Endodermal cell (in vitro differentiated cells): ENCODE data around the gene RAB6A. TPM values are rescaled to one million over a fixed set of nuclear protein-coding genes. Genes with fewer than 3 reads are reported as not detected.

Experiments used
- DNase-seq: peaks from one replicate; pipeline ENCODE4 v3.0.0-alpha.2; 2017
- H3K27ac ChIP-seq: 2 replicates; pipeline ENCODE4 v1.5.1; 2013; ENCODE audit warnings: mild to moderate bottlenecking, low read depth, low read length, moderate library complexity
- H3K27me3 ChIP-seq: 2 replicates; pipeline ENCODE4 v1.6.1; 2013; ENCODE audit warnings: mild to moderate bottlenecking, low read length, moderate library complexity; ENCODE audit not compliant: insufficient read depth, control insufficient read depth, poor library complexity, severe bottlenecking
- H3K36me3 ChIP-seq: 2 replicates; pipeline ENCODE4 v1.7.0; 2013; ENCODE audit warnings: mild to moderate bottlenecking, low read length, moderate library complexity; ENCODE audit not compliant: control insufficient read depth, insufficient read depth
- H3K4me1 ChIP-seq: one replicate; pipeline ENCODE4 v1.7.0; 2013; ENCODE audit warnings: low read length; ENCODE audit not compliant: control insufficient read depth, insufficient read depth
- H3K4me3 ChIP-seq: 2 replicates; pipeline ENCODE4 v1.5.1; 2013; ENCODE audit warnings: mild to moderate bottlenecking, low read length, moderate library complexity
- H3K9ac ChIP-seq: 2 replicates; pipeline ENCODE4 v1.6.1; 2013; ENCODE audit warnings: mild to moderate bottlenecking, low read length, moderate library complexity; ENCODE audit not compliant: poor library complexity, severe bottlenecking; ENCODE audit errors: extremely low read depth
- H3K9me3 ChIP-seq: 2 replicates; pipeline ENCODE4 v1.6.1; 2013; ENCODE audit warnings: mild to moderate bottlenecking, low read length, moderate library complexity; ENCODE audit not compliant: control insufficient read depth
- H3K27ac Mint-ChIP-seq: 2 replicates; pipeline ENCODE4 v1.8.0; 2020; ENCODE audit warnings: mixed read lengths
- H3K27me3 Mint-ChIP-seq: 2 replicates; pipeline ENCODE4 v1.8.0; 2021; ENCODE audit warnings: mild to moderate bottlenecking, mixed read lengths; ENCODE audit not compliant: insufficient read depth
- H3K36me3 Mint-ChIP-seq: 2 replicates; pipeline ENCODE4 v1.8.0; 2020; ENCODE audit warnings: low read depth, mixed read lengths
- H3K4me1 Mint-ChIP-seq: 2 replicates; pipeline ENCODE4 v1.8.0; 2020; ENCODE audit warnings: mixed read lengths
- H3K4me3 Mint-ChIP-seq: 2 replicates; pipeline ENCODE4 v1.8.0; 2020; ENCODE audit warnings: mild to moderate bottlenecking, moderate library complexity, mixed read lengths
- H3K9me3 Mint-ChIP-seq: 2 replicates; pipeline ENCODE4 v1.8.0; 2020; ENCODE audit warnings: mild to moderate bottlenecking, mixed read lengths
- CTCF ChIP-seq: fragments of 200-600 bp; sonication (generic); conservative IDR thresholded peaks from 2 replicates; pipeline ENCODE4 v1.5.0; 2021; ENCODE audit warnings: antibody characterized with exemption, mild to moderate bottlenecking
- WGBS, 2 experiments: methylation state at CpG; one replicate each; pipeline versions ENCODE4 v1.1.5 to v1.1.7; 2013; ENCODE audit warnings: missing lambda C conversion rate in 2 of 2, mixed read lengths in 1 of 2; ENCODE audit not compliant: insufficient coverage in 1 of 2, insufficient read length in 1 of 2; 5-methylcytosine and 5-hydroxymethylcytosine counted together
- total RNA-seq, 2 donors: library from RNA; stranded (reverse); fragmentation: NEBNext Ultra II Directional in 1 of 2; extraction: Animal tissue kit (Norgen Biotek cat#: 25700) in 1 of 2; gene quantifications; 2 replicates in 1 of 2; 3 replicates in 1 of 2; pipeline ENCODE4 v1.2.1, GENCODE V29; 2021

Gene RAB6A
- total RNA-seq, 2 donors from 2014 or later: 77.9 to 79.5 TPM

- no peaks in the 10 kb centered on the region for H3K9me3 Mint-ChIP-seq
- peak within 1 kb of the TSS; percentile 90 for H3K27ac Mint-ChIP-seq
- H3K27me3 ChIP-seq: no peaks in the 10 kb centered on the region
- peaks cover 26% of the 10 kb centered on the region for H3K4me1 ChIP-seq
- H3K4me1 Mint-ChIP-seq: peaks cover 39% of the 10 kb centered on the region
- H3K27ac ChIP-seq: peak within 1 kb of the TSS; percentile 52
- peak; percentile 95 for DNase-seq
- H3K4me3 Mint-ChIP-seq: peak within 1 kb of the TSS; percentile 61
- H3K27me3 Mint-ChIP-seq: peaks cover 49% of the 10 kb centered on the region
- no peak for TF ChIP-seq CTCF
- H3K9me3 ChIP-seq: no peaks in the 10 kb centered on the region
- H3K36me3 ChIP-seq: no peaks in the 10 kb centered on the region
- peak within 1 kb of the TSS; percentile 74 for H3K4me3 ChIP-seq
- H3K36me3 Mint-ChIP-seq: peaks cover 2% of the 10 kb centered on the region
- WGBS, 2 experiments: 5 to 19% methylated on average over 18 to 26 of the region's 26 CpGs
- H3K9ac ChIP-seq: peak within 1 kb of the TSS; percentile 57
Measured at GRCh38 chr11:73645972-73646631, 114.8 kb downstream of the RAB6A start, which contains the start of gene PLEKHB1. TSS of gene PLEKHB1 (plus strand) at chr11:73646581. CDS start at chr11:73646609, 28 bp downstream.

DNA sequence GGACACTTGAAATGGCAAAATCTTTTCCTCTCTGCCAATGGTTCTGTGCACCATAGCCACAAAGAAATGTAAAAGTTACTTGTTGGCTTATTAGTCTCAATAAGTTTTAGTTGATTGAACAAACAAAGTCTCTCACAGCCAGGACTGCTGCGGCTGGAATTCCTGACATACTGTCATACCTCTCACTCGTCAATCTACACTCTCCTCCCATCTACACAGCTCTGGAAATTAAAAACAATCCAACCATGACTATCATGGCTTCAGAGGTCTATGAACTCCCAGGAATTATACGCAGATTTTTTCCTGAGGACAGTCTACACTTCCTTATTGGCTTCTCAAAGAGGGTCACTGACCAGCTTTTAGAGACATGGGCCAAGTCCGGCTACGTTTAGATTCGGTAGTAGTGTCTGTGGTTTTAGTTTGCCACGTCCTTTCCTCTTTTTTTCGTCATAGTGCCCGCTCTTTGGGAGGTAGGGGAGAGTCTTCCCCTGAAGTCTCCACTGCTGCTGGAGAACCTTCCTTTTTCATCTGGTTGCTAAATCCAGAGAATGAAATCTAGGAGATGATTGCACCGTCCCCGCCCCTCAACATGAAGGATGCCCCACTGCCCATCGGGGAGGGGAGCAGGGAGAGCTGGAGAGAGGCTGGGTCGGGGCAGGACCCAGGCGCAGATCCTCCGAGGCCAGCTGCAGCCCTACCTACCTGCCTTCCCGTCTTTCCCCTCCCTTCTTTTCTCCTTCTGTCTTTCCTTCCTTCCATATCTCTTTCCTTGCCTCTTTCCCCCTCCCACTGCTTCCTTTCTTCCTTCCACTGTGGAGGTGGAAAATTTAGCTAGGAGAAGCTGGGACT lies 115.5 kb downstream of the RAB6A start:
- Histone ChIP-seq H3K4me1 (peaks cover 26% of the 10 kb centered on the region), H3K36me3 (no peaks in the 10 kb centered on the region), H3K27me3 (no peaks in the 10 kb centered on the region), H3K4me3 (peak overlapping the region; percentile 74), H3K27ac (peak overlapping the region; percentile 52), H3K9me3 (no peaks in the 10 kb centered on the region), H3K9ac (peak overlapping the region; percentile 57)
- H3K4me1 Mint-ChIP-seq: peaks cover 39% of the 10 kb centered on the region
- peaks cover 2% of the 10 kb centered on the region for H3K36me3 Mint-ChIP-seq
- WGBS, 2 experiments: 49 to 75% methylated on average over 11 to 16 of the region's 16 CpGs
- DNase-seq: no peak
- peak overlapping the region; percentile 90 for H3K27ac Mint-ChIP-seq
- no peak for TF ChIP-seq CTCF
- H3K4me3 Mint-ChIP-seq: peak overlapping the region; percentile 61
- peaks cover 49% of the 10 kb centered on the region for H3K27me3 Mint-ChIP-seq
- H3K9me3 Mint-ChIP-seq: no peaks in the 10 kb centered on the region

- Histone ChIP-seq H3K9ac (no peak overlapping the region), H3K27ac (no peak overlapping the region), H3K9me3 (no peaks in the 10 kb centered on the region), H3K27me3 (no peaks in the 10 kb centered on the region), H3K4me1 (peaks cover 7% of the 10 kb centered on the region), H3K36me3 (no peaks in the 10 kb centered on the region), H3K4me3 (no peak overlapping the region)
- Mint-ChIP-seq H3K27me3 (peaks cover 40% of the 10 kb centered on the region), H3K4me1 (peaks cover 13% of the 10 kb centered on the region), H3K27ac (no peak overlapping the region), H3K36me3 (no peaks in the 10 kb centered on the region), H3K4me3 (no peak overlapping the region), H3K9me3 (peaks cover 2% of the 10 kb centered on the region)
- no peak for DNase-seq
- TF ChIP-seq CTCF: no peak
Measured at GRCh38 chr11:73641668-73642067, 119.2 kb downstream of the RAB6A start.
